ENCODE measurements around the gene MORN5. TPM values are rescaled to one million over a fixed set of nuclear protein-coding genes. Genes with fewer than 3 reads are reported as not detected.

MORN5 gene
- polyA plus RNA-seq, 1 donor = not detected

DNA sequence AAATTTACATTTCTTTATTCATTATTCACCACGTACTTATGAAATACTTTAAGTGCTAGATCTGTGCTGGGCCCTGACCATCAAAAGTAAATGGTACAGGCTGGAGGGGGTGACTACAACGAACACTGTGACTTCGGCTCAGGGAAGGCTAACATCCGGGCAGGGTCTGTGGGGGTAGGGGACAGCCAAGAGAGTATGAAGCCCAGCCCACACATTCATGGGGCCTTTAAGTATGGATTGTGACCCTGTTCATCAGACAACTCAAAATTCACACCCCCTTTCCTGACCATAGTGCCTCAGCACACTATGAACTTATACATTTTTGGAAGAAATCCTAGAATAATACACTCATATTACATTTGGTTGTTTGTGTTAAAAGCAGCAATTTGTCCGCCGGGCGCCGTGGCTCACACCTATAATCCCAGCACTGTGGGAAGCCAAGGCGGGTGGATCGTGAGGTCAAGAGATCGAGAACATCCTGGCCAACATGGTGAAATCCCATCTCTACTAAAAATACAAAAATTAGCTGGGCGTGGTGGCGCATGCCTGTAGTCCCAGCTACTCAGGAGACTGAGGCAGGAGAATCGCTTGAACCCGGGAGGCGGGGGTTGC, 33.3 kb downstream of the MORN5 start:
- no peak for DNase-seq

GRCh38 chr9:122193651-122194050, 33.9 kb downstream of the MORN5 start:
- no peak for DNase-seq

DNA sequence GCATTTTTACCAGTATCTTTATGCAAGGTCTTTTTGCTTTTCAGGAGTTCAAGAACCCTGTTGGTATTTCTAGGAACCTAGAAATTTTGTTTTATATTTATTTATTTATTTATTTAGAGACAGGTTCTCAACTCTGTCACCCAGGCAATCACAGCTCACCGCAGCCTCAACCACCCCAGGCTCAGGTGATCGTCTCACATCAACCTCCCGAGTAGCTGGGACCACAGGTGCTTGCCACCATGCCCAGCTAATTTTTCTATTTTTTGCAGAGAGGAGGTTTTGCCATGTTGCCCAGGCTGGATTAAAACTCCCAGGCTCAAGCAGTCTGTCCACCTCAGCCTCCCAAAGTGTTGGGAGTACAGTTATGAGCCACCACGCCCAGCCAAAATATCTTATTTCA, 36.2 kb downstream of the MORN5 start:
- no peak for DNase-seq

GRCh38 chr9:122197426-122197825, 37.7 kb downstream of the MORN5 start:
- DNase-seq = no peak

DNA sequence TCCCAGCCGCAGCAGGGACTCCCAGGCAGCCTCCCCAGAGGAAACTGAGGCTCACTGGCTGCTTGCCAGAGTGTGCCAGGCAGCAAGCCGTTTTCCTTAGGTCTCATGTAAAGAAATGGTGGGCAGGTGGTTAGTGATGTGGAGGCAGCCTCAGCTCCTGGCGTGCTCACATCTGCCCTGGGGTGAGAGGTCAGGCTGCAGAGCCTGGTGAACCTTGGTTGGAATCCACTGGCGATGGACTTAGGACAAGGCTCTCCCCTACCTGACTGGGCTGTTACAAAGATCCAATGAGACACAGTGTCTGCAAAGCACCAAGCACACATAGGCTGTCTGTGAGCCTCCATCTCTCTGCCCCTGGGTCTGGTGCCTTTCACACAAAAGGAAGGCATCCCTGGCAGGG, 38.2 kb downstream of the MORN5 start:
- no peak for DNase-seq

DNA sequence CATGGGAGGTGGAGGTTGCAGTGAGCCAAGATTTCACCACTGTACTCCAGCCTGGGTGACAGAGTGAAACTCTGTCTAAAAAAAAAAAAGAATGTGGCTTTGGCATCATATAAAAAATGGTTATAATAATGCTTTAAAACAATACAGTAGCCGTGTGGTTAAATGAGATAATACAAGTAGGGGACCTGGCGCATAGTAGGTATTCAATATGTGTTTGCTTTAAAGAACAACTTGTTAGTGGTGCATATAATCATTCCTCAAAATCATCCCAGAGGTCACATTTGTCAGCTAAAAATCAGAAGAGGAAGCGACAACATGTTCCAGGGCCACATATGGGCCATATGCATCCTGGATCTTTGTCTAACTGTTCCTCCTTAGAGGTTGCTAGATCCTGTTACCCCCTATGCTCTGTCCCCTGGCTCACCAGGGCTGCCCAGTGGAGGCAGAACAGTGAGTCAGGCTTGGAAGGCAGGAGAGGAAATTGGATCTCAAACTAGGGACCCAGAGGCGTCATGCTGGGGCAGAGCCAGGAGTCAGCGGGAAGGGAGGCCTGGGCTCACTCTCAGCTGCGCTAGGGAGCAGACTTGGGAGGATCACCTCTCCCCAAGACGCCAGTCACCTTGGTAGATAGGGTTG, 41.4 kb downstream of the MORN5 start:
- DNase-seq = peak; percentile 41

DNA sequence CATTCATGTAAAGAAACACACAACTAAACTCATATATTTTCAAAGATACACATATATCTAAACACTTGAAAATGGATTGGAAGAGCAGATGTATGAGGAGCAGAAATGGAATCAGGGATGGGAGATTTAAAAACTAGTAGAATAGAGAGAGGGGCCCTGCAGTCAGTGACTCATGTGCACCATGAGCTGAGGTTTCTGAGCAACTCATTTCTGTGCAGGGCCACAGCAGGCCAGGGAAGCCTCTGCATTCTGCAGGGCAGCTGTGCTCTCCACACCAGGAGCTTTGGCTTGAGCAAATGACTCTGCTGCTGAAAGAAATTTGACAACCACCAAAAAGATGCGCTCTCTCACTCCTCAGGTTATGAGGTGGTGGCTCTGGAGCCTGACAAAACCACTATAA, 41.9 kb downstream of the MORN5 start:
- DNase-seq = no peak

GRCh38 chr9:122202111-122202510, 42.4 kb downstream of the MORN5 start:
- DNase-seq = no peak

GRCh38 chr9:122204055-122204454, 44.3 kb downstream of the MORN5 start:
- DNase-seq = peak; percentile 45

DNA sequence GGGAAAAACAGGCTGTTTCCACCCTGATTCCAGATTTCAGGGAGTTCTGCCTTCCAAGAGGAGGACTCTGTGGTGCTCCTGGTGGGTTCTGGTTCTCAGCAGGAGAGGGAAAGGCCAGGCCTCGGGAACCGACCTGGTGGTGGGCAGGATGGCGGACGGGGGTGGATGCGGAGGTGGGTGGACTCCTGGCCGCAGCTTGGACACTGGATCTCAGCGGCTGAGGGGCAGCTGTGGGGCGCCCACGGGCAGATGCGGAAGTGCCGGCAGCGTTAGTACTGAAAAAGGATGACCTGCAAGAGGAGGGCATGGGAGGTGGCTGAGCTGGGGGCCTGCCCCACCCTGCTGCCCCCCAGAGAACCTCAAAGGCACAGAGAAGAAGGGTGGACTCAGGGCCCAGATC, 44.8 kb downstream of the MORN5 start:
- DNase-seq = no peak

GRCh38 chr9:122205176-122205575, 45.5 kb downstream of the MORN5 start:
- no peak for DNase-seq

DNA sequence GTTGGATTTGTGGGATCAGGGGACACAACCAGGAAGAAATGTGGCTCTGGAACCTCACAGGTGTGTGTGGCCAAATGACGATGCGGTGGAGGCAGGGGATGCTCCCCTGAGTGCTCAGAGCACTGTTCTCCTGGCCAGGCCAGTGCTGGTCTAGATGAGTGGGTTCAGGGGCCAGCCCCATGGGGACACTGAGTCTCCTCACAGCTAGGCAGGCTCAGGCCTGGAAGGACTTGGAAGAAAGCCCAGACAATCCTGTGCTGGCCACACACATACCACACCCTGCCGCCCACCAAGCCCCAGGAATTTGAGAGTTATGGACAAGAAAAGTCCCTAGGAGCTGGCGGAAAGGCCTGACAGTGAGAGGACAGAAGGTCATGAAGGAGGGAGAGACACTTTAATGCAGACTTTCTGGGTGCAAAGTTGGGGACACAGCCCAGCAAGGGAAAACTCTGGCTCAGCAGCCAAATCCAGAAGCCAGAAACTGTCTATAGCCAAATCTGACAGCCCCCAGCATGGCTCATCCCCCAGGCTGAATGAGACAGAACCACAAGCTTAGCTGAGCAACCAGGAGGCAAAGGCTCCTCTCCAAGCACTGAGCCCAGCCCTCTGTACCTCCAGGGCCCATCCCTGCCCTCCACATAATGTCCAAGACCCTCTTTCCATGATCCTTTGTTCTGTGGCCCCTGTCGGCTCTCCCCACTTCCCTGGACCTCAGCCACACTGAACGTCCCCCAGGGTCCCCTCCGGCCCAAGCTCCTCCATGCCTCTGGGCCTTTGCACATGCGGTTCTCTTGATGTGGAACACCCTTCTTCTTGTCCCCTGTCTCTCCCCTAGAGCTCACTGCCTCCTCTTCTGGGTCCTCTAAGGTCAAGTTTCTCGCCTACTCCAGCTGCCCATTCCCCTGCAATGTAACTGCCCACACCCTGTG, 46.7 kb downstream of the MORN5 start:
- DNase-seq = no peak

DNA sequence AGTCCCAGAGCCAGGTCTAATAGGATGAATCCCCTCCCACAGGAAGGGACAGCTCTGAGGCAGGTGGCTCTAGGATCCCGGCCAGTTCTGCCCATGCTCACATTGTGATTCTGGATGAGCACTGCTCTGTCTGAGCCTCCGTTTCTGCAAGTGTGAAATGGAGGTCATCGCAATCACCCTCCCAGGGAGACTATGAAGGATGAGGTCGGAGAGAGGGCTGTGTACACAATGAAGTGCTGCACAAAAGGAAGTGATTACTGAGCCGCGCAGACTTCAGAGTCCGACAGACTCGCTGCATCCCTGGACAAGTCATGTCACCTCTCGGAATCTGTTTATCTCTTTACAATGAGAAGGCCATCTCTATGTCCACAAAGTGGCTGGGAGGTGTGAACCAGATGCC, 47.4 kb downstream of the MORN5 start:
- no peak for DNase-seq

- DNase-seq = no peak
Observed at GRCh38 chr9:122209451-122209850, 49.7 kb downstream of the MORN5 start.

- no peak for DNase-seq
Observed at GRCh38 chr9:122212473-122213004, 52.8 kb downstream of the MORN5 start.

DNA sequence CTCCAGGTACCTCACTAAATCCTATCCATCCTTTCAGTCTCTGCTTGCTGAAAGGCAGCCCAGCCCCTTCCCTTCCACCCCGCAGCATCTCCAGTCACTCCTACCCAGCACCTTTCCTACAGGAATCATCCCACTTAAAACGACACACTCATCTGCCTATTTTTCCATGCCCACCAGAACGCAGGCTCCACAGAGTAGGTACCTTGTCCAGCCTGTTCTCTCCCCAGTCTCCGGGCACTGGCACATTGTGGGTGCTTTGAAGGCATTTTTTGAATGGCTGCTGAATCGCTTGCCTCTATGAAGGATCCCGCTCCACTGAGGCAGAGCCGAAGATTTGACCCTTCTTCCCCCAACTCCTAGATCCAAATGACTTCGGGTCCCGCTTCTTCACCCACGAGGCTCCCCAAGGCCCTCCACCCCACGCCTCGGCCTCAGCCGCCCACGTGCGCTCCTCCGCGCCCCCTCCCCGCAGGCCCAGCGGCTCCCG, 53.4 kb downstream of the MORN5 start:
- no peak for DNase-seq

DNA sequence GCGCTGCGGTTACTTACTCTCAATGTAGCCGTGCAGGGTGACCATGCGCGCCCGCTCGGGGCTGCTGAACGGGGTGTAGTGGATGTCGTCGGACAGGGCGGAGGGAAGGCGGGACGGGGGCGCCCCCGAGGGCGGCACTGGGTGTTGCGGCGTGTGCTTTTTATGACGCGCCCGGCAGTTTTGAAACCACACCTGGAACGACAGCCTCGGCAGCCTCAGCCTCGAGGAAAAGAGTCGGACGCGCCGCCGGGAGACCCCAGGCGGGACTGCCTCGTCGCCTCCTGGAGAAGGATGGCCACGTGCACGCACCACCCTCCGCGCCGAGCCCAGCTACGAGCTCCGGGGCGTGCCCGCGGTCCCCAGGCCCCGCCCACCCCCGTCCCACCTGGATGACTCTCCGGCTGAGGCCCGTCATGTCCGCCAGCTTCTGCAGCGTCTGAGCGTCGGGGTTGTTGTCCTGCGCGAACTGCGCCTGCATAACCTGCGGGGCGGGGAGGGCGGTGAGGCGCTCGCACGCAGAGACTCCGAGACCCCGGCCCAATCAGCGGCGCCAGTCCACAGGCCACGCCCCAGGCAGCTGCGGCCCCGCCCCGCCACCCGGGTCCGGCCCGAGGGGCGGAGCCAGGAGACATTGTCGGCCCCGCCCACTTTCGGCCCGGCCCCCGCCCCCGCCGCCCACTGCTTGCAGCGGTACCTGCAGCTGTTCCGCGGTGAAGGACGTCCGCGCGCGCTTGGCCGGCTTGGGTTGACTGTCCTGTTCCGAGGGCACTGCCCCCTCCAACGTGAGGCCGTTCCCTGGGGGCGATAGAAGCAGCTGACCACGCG, 54.1 kb downstream of the MORN5 start:
- DNase-seq = no peak

- no peak for DNase-seq
Observed at GRCh38 chr9:122214507-122214906, 54.8 kb downstream of the MORN5 start.

DNA sequence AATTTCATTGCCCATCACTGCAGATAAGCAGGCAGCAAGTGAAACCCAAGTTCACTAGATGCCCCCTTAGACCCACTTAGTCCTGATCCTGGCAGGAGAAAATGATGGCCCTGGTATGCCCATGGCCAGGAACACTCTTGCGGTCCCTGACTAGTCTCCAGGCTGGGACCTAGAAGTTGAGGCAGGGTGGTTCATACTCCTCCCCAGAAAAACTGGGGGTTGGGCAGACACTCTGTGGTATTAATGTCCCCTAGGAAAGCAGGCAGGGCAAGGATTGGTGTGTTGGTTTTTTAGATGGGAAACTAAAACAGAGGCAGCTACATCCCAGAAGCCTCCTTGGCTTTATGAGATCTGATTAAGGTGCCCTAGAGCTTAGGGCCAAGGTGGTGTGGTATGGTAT, 56.0 kb downstream of the MORN5 start:
- no peak for DNase-seq

DNA sequence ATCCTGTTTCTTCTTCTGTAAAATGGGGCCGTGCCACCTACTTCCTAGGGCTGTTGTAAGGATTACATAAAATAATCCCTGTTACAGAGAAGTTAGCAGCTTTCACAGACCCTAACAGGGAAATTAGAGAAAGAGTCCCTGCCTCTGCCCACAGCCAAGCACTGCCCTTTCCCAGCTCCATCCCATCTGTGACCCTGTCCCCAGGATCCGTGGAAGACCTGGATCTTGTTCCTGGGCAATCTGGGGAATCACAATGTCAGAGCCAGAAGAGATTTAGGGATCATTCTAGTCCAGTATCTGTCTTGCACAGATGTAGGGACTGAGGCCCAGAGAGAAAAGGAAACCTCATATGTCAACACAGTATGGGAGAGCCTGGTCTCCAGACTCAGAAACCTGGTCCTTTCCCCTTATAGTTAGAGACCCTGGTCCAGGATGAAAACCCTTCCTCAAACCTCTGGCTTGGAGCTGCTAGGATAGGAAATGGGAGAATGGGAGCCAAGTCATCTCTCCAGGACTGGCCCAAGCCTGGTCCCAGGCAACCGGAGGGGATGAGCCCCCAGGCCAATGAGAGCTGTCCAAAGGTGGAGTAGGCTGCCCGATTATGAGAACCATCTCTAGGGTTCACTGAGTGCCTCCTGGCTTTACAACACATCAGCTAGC, 56.6 kb downstream of the MORN5 start:
- DNase-seq = no peak

DNA sequence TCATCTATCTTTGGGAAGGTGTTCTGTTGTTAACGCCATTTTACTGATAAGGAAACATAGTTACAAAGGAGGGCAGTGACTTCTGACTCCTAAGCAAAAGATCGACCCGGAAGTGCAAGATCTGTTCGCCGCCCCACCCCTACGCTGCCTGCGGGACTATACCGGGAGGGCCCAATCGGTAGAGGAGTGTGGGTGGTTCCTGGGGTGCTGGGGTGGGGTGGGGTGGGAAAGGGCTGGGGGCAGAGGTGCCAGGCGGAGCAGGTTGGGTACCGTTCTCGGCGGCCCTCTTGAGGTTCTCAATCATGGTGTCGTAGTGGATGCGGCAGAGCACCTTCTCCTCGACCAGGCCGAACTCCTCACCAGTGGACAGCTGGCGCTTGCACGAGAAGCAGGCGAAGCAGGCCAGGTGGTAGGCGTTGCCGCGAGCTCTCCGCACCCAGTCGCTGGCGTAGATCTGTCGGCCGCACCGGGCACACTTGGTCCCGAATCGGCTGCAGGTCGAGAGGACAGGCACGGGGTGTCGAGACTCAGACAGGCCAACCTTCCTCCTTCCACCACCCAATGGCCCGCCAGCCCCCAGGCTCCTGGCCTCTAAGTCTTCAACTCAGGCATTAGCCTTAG, 57.2 kb downstream of the MORN5 start:
- DNase-seq = no peak
